NCI-H748 treated with DMSO at 0.1 percent for 48 hours (cell line): ENCODE data around the gene CPA3.

ENCODE experiments used
- DNase-seq: peaks from one replicate; lab custom pipeline; 2025; lab: John Stamatoyannopoulos, UW

CPA3 gene, protein sequence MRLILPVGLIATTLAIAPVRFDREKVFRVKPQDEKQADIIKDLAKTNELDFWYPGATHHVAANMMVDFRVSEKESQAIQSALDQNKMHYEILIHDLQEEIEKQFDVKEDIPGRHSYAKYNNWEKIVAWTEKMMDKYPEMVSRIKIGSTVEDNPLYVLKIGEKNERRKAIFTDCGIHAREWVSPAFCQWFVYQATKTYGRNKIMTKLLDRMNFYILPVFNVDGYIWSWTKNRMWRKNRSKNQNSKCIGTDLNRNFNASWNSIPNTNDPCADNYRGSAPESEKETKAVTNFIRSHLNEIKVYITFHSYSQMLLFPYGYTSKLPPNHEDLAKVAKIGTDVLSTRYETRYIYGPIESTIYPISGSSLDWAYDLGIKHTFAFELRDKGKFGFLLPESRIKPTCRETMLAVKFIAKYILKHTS

DNA sequence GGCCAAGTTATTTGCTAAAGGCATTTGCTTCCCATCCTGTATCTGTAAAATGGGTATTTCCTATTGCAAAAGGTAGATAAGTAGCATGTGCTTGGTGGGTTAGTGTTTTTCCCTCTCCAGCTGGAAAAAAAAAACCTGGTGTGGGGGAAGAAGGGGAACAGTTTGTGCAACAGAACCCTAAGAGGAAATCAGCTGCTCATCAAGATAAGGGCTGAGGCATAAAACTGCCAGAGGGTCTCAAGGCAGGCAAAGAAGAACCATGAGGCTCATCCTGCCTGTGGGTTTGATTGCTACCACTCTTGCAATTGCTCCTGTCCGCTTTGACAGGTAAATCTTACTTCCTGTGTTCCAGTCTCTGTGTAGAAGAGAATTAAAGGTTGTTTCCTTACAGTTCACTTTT, at the start of gene CPA3:
TSS of gene CPA3 (plus strand) at position 248 of the 400 bp plus-strand sequence. CDS start at position 260, 12 bp downstream.
- DNase-seq, result no peak

DNA sequence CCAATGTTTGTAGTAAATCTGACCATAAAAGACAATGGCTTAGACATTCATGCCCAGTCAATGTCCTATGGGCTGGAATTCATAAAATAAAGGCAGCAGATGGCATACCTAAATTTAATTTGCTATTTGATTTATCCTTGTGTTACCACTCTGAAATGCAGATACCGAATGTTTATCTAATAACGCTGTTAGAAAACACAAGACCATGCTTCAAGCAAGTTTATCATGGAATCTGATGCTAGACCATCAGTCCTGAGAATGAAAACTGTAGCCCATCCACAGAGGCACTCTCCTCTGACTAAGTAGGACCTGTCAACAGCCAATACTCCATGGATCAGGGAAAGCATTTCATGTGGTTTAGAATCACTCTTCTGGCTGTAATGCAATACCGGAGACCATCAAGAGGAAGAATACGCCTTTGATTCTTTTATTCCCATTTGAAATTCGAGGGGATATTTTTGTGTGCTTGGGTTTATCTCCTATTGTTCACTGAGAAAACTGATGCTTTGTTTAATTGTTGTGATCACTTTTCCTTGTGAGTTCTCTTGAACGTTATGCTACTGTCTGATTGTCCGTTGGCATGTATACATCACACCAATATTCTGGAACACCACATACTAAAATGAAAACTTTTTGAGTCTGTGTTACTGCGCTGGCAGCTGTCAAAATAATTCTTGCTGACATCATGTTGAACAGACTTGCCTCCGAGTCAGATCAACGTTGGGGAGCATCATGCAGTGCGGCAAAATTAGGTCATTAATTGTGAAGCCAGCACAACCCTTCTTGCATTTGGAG, 49.6 kb upstream of the CPA3 start:
- no peak for DNase-seq

DNA sequence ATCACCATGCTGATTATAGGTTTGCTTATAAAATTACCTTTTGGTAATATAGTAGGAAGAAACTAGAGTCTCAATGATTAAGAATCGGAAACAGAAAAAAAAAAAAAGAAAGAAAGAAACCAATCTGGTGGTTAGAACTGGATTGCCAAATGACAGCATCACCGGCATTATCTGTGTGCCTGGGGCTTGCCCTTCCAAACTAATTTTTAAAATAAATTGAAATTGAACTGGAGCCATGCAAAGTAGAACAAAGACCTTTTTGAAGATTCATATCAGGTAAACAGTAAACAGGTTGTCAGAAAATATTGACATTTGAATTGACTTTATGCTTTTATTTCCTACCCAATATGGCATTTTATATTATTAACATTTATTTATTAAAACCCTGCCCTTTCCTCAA, 48.7 kb upstream of the CPA3 start:
- DNase-seq, result no peak

DNA sequence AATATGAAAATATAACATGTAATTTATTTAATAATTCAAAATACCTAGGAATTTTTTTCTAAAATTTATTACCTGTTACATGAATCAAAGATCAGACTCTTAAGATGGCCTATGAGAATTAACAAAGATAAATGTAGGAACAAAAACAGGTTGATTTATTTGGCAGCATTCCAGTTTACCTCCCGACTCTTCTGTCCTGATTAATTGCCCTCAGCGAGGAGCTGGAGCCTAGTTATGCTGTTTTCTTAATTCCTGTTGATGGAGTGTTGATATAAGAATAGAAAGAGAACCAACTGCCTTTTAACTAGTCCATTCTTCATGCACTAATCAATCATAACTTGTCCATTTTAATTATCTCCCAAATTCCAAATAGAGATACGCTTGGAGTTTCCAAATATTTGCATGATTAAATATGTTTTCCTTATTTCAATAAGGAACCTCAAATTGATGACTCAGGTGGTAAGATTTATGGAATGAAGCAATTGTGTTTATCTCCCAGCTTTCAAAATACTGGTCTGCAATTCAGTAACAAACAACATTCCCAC, 48.0 kb upstream of the CPA3 start:
- peak; percentile 37 for DNase-seq

DNA sequence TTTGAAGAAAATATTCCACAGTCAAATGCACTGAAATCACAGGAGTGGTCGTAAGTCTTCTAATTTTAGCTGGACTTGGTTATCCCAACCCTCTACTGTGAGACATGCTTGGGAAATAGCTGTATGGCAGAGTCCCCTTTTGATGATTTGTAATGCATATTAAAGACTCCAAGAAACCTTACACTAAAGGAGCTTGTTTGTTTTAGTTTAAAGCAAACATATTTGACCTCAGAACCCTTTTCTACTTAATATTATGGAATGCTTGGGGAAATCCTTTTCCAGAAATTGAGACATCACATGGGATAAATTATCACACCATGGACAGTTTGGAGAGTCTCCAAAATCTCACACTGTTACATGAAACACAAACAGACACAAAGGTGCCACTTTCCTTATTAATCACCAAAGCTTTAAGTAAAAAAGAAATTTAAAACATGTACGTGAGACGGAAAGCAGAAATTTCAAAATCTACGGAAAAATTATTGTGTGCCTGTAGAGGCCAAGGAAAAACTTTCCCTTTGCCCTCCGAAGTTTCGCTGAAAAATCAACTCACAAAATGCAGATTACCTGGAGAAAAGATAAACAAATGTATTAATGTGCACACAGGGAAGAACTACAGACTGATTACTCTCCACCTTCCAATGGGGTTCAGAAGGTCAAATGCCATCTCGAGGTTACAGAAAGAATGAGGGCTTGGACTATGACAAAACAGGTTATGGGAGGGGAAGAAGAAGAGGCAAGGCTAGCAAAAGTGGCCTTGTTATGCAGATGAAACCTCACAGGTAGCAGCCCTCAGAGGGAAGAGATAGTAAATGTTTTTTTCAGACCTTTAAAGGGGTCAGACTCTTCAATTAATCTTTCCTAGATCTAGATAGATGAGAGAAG, 44.5 kb upstream of the CPA3 start:
- DNase-seq, result no peak

DNA sequence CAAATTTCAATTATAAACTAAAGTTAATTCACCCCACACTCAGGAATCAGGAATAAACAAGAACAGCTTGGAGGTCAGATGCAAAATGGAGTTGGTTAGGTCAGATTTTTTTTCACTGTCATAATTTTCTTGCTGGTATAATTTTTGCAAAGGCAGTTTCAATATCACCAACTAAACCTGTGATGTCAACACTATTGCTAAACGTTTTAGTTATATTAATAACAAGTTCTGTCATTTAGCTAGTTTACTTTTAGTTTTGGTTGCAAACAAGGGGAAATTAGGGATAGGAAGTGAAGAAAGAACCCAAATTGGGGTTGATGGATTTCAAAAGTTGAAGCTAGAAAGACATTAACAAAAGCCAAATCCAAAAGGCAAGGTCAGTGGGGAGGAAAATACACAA, 42.1 kb upstream of the CPA3 start:
- DNase-seq, result no peak

DNA sequence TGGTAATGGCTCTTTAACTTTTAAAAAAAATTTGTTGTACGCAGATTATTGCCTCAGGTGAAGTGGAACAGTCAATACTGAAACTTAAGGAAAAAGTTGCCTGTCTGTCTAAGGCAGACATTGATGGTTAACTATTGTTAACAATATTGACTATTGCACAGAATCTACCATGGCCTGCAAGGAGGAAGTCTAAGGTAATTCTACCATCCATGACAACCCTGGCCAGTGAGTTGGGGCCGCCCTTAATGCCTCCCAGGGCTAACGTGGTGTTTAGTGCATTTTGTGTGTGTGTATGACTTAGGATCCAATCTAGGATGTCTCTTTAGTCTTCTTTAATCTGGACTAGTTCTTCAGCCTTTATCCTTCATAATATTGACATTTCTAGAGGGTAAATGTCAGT, 39.6 kb upstream of the CPA3 start:
- no peak for DNase-seq

DNA sequence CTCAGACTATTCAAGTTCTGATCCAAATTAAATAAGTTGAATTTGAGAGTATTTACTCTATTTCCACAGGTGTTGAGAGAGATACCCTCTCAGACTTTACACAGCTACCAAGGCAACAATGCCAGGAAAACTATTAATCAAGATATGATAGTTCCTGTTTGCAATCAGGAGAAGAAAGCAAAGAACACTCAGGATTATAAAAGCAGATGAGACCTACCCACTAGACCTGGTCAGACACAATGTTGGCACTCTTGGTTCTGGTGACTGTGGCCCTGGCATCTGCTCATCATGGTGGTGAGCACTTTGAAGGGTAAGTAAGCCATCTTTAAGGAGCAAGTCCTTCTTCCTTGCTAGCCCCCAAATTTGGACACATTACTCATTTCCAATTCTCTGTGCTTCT, 37.5 kb upstream of the CPA3 start, which contains the start of gene CPB1:
TSS of gene CPB1 (plus strand) at position 227 of the 400 bp plus-strand sequence. CDS start at position 240, 13 bp downstream.
- DNase-seq, result no peak

DNA sequence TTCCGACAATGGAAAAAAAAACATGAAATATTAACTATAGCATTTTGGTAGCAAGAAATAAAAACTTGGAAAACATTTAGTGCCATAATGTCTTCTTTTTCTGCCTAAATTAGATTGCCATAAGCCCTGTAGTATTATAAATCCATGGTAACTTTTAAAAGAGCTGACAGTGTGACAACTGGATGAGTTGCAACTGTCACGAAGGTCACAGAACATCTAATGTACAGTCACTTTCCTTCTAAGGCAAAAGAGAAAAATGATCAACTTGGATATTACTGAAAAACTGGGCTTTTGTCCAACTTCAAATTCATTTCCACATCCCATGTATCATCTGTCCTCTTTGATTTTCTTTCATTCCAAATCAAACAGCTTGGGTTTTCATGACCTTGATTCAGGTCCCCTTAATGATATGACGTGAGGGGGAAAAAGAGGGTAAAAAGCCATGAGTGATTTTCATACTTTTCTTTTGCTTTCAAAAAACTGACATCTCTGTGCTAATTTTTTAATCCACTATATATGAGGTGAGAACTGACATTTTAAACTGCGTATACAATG, 36.9 kb upstream of the CPA3 start:
- no peak for DNase-seq

DNA sequence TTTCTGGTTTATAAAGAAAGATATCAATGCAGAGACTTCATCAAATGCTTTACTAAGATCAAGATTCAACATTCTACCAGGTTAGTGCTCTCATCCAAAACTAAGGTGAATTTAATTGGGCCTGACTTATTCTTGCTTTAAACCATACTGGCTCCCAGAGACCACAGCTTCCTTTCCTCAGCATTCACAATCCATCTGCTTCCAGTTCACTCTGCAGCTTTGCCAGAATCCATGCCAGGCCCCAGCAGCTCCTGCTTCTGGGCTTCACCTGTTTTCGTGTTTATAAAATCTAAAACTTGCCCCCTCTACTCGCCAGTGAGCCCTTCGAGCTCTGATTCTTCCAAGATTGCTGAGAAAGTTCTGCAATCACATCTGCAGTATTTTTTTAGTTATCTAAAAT, 35.2 kb upstream of the CPA3 start:
- no peak for DNase-seq

DNA sequence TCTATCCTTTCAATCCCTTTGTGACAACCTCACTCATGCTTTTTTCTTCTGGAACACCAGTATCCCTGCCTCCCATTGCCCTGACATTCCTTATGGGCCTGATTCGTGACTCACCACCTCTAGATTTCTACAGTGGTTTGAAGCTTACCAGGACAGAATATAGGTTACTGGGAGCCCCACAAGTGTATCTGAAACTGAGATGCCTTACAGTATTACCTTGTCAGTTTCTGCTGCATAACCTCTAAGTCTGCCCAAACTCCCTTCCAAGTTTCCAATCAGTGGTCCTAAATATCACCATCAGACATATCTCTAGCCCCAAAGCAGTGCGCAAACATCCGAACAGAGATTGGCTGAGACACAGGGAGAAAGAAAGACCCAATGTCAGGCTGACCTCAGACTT, 31.9 kb upstream of the CPA3 start:
- no peak for DNase-seq

DNA sequence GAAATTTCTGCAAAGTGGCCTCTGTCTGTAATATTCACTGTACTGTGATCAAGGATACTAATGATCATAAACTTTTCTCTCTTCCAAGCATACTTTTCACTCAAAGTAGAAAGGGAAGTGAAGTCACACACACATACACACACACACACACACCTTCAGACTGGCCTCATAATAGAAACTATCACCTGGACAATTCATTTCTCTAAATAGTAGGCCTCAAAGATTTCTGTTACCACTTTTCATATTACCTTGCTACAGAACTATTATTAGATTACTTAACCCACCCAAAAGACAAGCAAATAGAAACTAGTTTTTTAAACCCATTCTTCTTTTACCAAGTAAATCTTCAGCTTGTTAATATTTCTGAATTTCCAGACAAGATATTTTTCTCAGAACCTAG, 25.3 kb upstream of the CPA3 start:
- DNase-seq, result no peak

DNA sequence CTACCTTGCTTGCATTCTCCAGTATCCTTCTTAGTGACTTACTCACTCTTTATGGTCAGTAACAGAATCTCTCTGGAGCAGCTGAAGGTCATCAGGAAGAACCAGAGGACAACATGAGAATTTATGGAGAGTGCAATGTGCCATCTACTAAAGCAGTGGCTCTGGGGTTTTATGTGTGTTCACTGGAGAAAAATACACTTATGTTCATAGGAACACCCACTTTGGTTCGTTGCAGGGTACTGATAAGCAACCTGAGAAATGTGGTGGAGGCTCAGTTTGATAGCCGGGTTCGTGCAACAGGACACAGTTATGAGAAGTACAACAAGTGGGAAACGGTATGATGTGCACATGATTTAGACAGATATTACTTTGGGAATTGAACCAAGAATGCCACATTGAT, 24.6 kb upstream of the CPA3 start:
- DNase-seq, result no peak

DNA sequence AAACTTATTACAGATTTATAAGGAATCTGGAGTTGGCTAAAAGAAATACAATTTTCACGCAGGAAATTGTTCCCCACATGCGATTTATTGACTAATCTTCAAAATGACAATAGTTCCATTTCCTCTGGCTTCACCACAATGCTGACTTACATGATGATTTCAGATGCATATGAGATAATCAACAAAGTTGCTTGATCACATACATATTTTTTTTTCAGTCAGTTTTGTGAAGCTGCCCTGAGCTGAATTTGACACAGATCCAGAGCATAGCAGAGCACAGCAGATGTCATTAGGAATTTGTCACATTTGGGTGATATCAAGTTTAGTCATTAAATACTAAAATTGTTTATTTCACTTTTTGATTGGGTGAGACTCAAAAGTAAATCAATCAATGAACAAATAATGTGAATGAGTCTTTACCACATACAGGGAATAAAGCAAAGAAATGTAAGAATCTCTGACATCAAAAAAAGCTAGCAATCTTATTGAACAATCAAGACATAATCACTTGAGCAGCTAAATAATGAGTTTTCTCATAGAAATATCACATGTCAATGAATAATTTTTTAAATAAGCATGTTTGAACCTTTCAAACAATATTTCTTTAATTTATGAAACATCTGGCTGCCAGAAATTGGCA, 19.2 kb upstream of the CPA3 start:
- DNase-seq, result no peak

DNA sequence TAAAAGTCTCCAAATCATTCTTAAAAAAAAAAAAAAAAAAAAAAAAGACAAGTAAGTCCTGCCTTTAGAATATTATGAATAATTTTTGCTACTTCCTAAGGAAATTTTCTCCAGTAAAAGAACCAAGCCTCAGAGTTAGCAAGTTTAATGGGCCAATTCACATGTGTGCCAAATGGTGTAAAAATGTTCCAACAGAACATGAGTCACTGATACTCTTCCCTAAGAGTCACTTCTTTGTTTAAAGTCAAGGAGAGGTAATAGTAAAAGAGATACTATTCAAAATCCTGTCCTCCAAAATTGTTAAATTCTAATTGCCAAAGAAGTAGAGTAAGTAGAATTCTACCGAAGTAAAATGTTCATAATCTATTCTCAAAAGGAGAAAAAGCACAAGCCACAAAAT, 17.7 kb upstream of the CPA3 start:
- DNase-seq, result no peak

DNA sequence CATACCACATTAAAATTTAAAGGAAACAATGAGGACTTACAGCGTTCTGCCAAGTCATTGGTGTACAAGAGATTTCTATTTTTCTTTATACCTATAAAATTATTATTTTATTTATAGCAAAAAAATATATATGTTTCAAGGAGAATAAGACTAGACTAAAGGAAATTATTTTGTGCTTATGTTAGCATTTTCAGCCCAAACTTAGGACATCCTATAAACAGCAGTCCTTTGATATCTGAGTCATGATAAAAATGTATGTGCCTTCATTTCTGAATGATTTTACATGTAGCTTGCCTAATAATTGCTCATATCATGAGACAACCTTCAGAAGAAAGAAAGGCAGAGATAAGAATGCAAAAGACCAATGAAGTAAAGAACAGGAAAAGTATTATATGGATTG, 16.7 kb upstream of the CPA3 start:
- DNase-seq, result no peak

DNA sequence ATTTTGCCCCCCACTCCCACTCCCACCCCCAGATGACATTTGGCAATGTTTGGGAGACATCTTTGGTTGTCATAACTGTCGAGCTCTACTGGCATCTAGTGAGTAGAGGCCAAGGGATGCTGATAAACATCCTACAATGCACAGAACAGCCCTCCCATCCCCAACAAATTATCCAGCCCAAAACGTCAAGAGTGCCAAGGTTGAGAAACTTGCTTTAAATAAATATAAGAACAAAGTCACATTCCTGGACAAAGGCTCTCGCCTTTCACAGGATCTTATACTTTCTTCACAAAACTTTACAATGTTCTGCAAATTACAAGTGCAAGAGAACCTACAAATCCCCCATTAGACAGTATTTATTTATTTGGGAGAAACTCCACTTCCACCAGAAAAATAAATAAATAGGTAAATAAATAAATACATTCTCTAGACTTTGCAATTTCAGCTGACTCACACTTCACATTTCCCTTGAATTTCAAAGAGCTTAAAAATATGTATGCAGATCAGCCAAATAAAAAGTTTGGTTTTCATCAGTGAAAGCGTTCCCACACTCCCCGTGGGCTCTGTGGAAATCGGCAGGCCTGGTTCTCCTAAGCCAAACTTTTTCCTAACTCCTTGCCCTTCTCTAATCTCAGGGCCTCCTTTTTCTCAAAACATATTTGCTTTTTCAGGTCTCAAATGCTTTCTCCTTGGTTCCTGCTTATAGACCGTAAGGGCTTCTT, 12.7 kb upstream of the CPA3 start:
- DNase-seq, result no peak

DNA sequence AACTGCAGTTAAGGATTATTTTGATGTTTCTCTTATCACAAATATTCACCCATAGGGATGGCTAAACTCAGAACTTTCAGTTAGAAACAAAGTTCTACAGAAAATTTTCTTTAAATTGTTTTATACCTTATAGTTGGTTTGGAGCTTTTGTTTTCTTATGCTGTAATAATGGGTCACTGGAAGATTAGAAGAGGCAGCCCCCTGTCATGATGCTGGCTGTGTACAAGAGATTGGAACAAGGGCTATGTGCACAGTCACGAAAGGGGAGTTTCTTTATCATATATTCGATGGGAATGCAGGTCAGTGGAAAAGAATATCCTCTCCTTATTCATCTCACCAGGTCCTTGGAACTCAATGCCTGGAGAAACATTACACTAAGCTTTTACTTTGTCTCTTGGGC, 12.0 kb upstream of the CPA3 start:
- no peak for DNase-seq

DNA sequence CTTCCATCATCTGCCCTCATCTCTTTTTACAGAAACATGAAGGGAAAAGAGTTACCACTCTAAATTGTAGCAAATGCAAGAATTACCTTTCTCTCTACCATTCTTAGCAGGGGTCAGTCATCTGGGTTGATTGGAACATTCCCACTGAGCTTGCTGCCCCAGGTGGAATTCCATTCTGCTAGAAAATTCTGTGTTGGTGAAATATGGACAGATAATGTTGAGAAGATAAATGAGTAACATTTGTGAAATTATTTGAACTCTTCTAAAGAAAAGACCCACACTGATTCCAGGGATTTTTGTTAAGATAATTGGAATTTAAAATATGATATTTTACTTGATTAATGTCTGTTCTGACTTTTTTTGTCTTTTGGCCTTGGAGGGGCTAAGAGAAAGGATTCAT, 11.0 kb upstream of the CPA3 start:
- no peak for DNase-seq

DNA sequence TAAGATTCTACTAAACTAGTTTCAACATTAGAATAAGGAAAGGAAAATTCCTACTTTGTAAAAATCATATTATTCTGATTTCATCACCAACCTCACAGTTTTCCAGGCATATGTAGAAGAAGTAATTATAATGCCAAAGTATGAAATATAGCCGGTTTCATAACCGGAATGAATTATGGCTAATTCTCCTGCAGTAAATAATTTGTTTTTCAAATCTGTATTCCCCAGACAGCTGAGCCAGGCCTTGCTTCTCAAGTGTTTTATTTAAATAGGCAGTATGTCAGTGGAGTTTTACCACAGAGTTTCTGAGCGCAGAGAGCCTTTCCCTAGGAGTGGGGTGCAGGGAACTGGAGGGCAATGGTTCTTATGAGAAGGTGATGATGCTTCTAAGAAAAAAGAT, 8.7 kb upstream of the CPA3 start:
- DNase-seq, result no peak

DNA sequence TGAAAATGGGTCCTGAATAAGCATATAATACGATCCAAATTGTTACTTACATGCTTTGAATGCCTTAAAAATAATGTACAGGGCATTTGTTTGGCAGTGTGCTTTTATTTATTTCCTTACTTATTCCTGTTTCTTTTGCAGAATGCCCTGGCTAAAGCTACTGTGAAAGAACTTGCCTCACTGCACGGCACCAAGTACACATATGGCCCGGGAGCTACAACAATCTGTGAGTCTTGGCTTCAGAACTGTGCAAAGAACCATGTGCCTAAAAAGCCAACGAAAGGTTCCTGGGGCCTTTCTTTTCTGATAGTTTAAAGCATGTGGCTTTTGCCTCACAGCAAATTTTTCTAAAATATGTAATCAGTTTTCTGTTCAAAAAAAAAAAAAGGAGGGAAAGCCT, 7.8 kb upstream of the CPA3 start:
- DNase-seq, result no peak
